Liver (tissue), 3 donors: ENCODE results near the gene VRTN.

Experiments used
- EGR1 ChIP-seq, 2 donors: IDR thresholded peaks; 2 replicates each; pipeline ENCODE4 v1.6.1; 2016 to 2018; ENCODE audit warnings: antibody characterized with exemption in 2 of 2, low read depth in 2 of 2
- FOXA1 ChIP-seq: IDR thresholded peaks from 2 replicates; pipeline ENCODE4 v1.6.1; 2016; ENCODE audit warnings: antibody characterized with exemption
- GABPA ChIP-seq, 2 donors: IDR thresholded peaks in 1 of 2; conservative IDR thresholded peaks in 1 of 2; 2 replicates each; pipeline ENCODE4 v1.6.1; 2016; ENCODE audit warnings: antibody characterized with exemption in 2 of 2, mild to moderate bottlenecking in 1 of 2, moderate library complexity in 1 of 2
- HNF4A ChIP-seq, 2 donors: conservative IDR thresholded peaks; 2 replicates each; pipeline ENCODE4 v1.6.1; 2016; ENCODE audit warnings: antibody characterized with exemption in 2 of 2, mild to moderate bottlenecking in 2 of 2
- JUND ChIP-seq, 2 donors: IDR thresholded peaks; 2 replicates each; pipeline ENCODE4 v1.6.1; 2016; ENCODE audit warnings: antibody characterized with exemption in 2 of 2
- RAD21 ChIP-seq, 2 donors: IDR thresholded peaks; 2 replicates each; pipeline ENCODE4 v1.6.1; 2016; ENCODE audit warnings: antibody characterized with exemption in 2 of 2, mild to moderate bottlenecking in 2 of 2
- SP1 ChIP-seq: IDR thresholded peaks from 2 replicates; pipeline ENCODE4 v1.6.1; 2018; ENCODE audit warnings: antibody characterized with exemption, mild to moderate bottlenecking
- TAF1 ChIP-seq: conservative IDR thresholded peaks from 2 replicates; pipeline ENCODE4 v1.6.1; 2016; ENCODE audit warnings: antibody characterized with exemption, mild to moderate bottlenecking
- YY1 ChIP-seq: IDR thresholded peaks from 2 replicates; pipeline ENCODE4 v1.6.1; 2016; ENCODE audit warnings: antibody characterized with exemption, mild to moderate bottlenecking
- TF ChIP-seq, protein P1 (sequence below): fragments of 150-350 bp; IDR thresholded peaks from 2 replicates; pipeline ENCODE4 v1.5.1; 2017; ENCODE audit warnings: improper control_type of control experiment, low read depth, low read length; ENCODE audit not compliant: missing input control
- TF ChIP-seq, protein P2 (sequence below): IDR thresholded peaks from 2 replicates; pipeline ENCODE4 v1.6.1; 2016; ENCODE audit warnings: antibody characterized with exemption
- TF ChIP-seq, protein P3 (sequence below): IDR thresholded peaks from 2 replicates; pipeline ENCODE4 v1.6.1; 2016; ENCODE audit warnings: antibody characterized with exemption
- TF ChIP-seq, protein P4 (sequence below): IDR thresholded peaks from 2 replicates; pipeline ENCODE4 v1.6.1; 2016; ENCODE audit warnings: antibody characterized with exemption
- TF ChIP-seq, protein P5 (sequence below): IDR thresholded peaks from 2 replicates; pipeline ENCODE4 v1.6.1; 2016; ENCODE audit warnings: antibody characterized with exemption, mild to moderate bottlenecking
- donor health status: healthy.
- donor health status: healthy.

DNA sequence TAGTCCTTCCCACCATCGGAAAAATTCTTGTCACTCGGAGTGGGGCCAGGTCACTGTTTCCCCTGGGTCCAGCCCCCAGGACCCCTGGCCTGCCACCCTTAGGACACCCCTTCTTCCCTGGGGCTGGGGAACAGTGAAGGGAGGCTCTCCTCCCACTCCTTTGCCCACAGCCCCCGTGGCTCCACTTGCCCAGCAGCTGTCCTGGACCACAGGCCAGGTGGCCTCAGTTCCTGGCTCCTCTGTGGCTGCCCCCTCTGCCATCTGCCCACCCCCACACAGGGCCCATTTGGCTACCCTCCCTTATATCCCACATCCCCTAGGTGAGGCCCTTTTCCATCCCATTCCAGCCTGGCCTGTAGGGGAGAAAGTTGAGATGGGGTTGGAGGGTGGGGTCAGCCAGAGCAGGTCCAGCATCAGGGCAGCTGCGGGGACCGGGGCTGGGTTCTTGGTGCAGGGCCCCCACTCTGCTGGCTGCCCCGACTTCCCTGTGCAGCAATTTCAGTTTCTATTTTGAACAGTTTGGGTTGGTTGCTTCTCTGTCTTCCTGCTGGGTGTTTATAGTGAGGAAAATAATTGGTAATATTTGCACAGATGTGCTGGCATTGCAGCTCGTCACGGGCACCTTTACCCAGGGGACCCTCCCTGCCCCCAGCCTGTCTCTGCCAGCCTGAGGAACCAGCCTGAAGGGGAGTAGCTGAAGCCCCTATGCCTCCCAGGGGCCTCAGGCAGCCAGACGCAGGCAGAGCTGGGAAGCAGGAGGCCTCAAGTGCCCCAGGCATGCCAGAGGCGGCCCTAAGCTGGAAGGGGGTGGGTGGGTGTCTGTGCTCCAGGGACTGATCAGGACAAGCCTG is 54.4 kb downstream of the VRTN start:
- TF ChIP-seq, protein P1, sequence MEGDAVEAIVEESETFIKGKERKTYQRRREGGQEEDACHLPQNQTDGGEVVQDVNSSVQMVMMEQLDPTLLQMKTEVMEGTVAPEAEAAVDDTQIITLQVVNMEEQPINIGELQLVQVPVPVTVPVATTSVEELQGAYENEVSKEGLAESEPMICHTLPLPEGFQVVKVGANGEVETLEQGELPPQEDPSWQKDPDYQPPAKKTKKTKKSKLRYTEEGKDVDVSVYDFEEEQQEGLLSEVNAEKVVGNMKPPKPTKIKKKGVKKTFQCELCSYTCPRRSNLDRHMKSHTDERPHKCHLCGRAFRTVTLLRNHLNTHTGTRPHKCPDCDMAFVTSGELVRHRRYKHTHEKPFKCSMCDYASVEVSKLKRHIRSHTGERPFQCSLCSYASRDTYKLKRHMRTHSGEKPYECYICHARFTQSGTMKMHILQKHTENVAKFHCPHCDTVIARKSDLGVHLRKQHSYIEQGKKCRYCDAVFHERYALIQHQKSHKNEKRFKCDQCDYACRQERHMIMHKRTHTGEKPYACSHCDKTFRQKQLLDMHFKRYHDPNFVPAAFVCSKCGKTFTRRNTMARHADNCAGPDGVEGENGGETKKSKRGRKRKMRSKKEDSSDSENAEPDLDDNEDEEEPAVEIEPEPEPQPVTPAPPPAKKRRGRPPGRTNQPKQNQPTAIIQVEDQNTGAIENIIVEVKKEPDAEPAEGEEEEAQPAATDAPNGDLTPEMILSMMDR: no peak
- TF ChIP-seq YY1: no peak
- TF ChIP-seq, protein P2, sequence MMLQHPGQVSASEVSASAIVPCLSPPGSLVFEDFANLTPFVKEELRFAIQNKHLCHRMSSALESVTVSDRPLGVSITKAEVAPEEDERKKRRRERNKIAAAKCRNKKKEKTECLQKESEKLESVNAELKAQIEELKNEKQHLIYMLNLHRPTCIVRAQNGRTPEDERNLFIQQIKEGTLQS: no peak
- no peak for TF ChIP-seq EGR1 (IDR thresholded peaks at IDR 0.05; ENCODE audit: low read depth in 2 of 2)
- TF ChIP-seq GABPA (IDR thresholded peaks at IDR 0.05 in 1 of 2, conservative IDR thresholded peaks at IDR 0.05 in 1 of 2): no peak
- TF ChIP-seq TAF1: no peak
- TF ChIP-seq RAD21 (IDR thresholded peaks at IDR 0.05): no peak
- TF ChIP-seq, protein P3, sequence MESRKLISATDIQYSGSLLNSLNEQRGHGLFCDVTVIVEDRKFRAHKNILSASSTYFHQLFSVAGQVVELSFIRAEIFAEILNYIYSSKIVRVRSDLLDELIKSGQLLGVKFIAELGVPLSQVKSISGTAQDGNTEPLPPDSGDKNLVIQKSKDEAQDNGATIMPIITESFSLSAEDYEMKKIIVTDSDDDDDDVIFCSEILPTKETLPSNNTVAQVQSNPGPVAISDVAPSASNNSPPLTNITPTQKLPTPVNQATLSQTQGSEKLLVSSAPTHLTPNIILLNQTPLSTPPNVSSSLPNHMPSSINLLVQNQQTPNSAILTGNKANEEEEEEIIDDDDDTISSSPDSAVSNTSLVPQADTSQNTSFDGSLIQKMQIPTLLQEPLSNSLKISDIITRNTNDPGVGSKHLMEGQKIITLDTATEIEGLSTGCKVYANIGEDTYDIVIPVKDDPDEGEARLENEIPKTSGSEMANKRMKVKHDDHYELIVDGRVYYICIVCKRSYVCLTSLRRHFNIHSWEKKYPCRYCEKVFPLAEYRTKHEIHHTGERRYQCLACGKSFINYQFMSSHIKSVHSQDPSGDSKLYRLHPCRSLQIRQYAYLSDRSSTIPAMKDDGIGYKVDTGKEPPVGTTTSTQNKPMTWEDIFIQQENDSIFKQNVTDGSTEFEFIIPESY: no peak
- TF ChIP-seq SP1: no peak
- TF ChIP-seq, protein P4, sequence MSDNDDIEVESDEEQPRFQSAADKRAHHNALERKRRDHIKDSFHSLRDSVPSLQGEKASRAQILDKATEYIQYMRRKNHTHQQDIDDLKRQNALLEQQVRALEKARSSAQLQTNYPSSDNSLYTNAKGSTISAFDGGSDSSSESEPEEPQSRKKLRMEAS: no peak
- no peak for TF ChIP-seq JUND (IDR thresholded peaks at IDR 0.05)
- TF ChIP-seq, protein P5, sequence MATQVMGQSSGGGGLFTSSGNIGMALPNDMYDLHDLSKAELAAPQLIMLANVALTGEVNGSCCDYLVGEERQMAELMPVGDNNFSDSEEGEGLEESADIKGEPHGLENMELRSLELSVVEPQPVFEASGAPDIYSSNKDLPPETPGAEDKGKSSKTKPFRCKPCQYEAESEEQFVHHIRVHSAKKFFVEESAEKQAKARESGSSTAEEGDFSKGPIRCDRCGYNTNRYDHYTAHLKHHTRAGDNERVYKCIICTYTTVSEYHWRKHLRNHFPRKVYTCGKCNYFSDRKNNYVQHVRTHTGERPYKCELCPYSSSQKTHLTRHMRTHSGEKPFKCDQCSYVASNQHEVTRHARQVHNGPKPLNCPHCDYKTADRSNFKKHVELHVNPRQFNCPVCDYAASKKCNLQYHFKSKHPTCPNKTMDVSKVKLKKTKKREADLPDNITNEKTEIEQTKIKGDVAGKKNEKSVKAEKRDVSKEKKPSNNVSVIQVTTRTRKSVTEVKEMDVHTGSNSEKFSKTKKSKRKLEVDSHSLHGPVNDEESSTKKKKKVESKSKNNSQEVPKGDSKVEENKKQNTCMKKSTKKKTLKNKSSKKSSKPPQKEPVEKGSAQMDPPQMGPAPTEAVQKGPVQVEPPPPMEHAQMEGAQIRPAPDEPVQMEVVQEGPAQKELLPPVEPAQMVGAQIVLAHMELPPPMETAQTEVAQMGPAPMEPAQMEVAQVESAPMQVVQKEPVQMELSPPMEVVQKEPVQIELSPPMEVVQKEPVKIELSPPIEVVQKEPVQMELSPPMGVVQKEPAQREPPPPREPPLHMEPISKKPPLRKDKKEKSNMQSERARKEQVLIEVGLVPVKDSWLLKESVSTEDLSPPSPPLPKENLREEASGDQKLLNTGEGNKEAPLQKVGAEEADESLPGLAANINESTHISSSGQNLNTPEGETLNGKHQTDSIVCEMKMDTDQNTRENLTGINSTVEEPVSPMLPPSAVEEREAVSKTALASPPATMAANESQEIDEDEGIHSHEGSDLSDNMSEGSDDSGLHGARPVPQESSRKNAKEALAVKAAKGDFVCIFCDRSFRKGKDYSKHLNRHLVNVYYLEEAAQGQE: no peak
- no peak for TF ChIP-seq FOXA1
- TF ChIP-seq HNF4A (conservative IDR thresholded peaks at IDR 0.05): no peak
